ENCODE results near the gene MRAP2. TPM values are rescaled to one million over a fixed set of nuclear protein-coding genes. Genes with fewer than 3 reads are reported as not detected.
"Not testable (repeated sequence)": the region's sequence is repeated elsewhere in the genome, so short reads cannot be mapped to it uniquely, and the experiment has no call there.

The MRAP2 gene
- total RNA-seq, 1 experiment from 2014 or later, result 4.9 TPM

- TF ChIP-seq AR (CRISPR knock-in tag; IDR thresholded peaks at IDR 0.05), result no peak
Measured at GRCh38 chr6:84081222-84081621, 47.6 kb downstream of the MRAP2 start (continued).

- no peak for DNase-seq (ENCODE audit: low spot score)
- H3K27me3 Mint-ChIP-seq (ENCODE audit: low read depth), result no peaks in the 10 kb centered on the region; the same call in 1 of the 2 replicates
- peak; percentile 29 for ATAC-seq
- H3K4me1 Mint-ChIP-seq, result peaks cover 55% of the 10 kb centered on the region
- no peaks in the 10 kb centered on the region for H3K36me3 Mint-ChIP-seq
- H3K4me3 Mint-ChIP-seq, result no peak overlapping the region
- POLR2A ChIA-PET, result no interaction called here
- TF ChIP-seq PRRX2 (CRISPR knock-in tag; IDR thresholded peaks at IDR 0.05) (no peak), ZNF317 (CRISPR knock-in tag; IDR thresholded peaks at IDR 0.05; ENCODE audit: borderline replicate concordance, low read depth) (no peak), HMGA2 (CRISPR knock-in tag; IDR thresholded peaks at IDR 0.05) (no peak), ATF2 (CRISPR knock-in tag; IDR thresholded peaks at IDR 0.05; ENCODE audit: borderline replicate concordance, low read depth) (no peak), PRDM15 (CRISPR knock-in tag; IDR thresholded peaks at IDR 0.05) (no peak), STAT6 (CRISPR knock-in tag; conservative IDR thresholded peaks at IDR 0.05; ENCODE audit: low read depth) (no peak), GTF2I (CRISPR knock-in tag; conservative IDR thresholded peaks at IDR 0.05) (no peak), EMX1 (CRISPR knock-in tag; IDR thresholded peaks at IDR 0.05) (no peak), NR2C2 (CRISPR knock-in tag; IDR thresholded peaks at IDR 0.05) (no peak)
- peaks cover 8% of the 10 kb centered on the region for H3K9me3 Mint-ChIP-seq
- peak overlapping the region; percentile 35 for H3K27ac Mint-ChIP-seq
- CTCF ChIA-PET, result interaction anchor here (1.4 kb wide), 1 partner anchor 30 kb away, joined by 3 read pairs; no protein-coding TSS in a partner anchor
Measured at GRCh38 chr6:84082689-84083265, 49.2 kb downstream of the MRAP2 start.

- H3K4me1 Mint-ChIP-seq, result peaks cover 59% of the 10 kb centered on the region
- DNase-seq (ENCODE audit: low spot score); ATAC-seq; CTCF ChIA-PET; H3K4me3 Mint-ChIP-seq; H3K27ac Mint-ChIP-seq; H3K9me3 Mint-ChIP-seq; H3K27me3 Mint-ChIP-seq (ENCODE audit: low read depth); H3K36me3 Mint-ChIP-seq; POLR2A ChIA-PET: not testable (repeated sequence)
- peak; percentile 100 for TF ChIP-seq HMGA2 (CRISPR knock-in tag; IDR thresholded peaks at IDR 0.05)
Measured at GRCh38 chr6:84084705-84085104, 51.1 kb downstream of the MRAP2 start.

Data from WTC11 (cell line).